MM.1S (cell line): ENCODE results near the gene VPS72.

Source experiments
- CTCF ChIP-seq: fragments of 300-600 bp; sonication (generic); IDR thresholded peaks from 2 replicates; pipeline ENCODE4 v1.5.1; 2016; ENCODE audit warnings: antibody characterized with exemption, low read length, mixed read lengths
- EZH2 ChIP-seq: fragments of 300-600 bp; sonication (generic); optimal IDR thresholded peaks from 2 replicates; pipeline ENCODE3; 2017; ENCODE audit warnings: low read depth, mild to moderate bottlenecking, antibody characterized with exemption, low read length, mixed read lengths

- TF ChIP-seq CTCF = no peak
- no peak for TF ChIP-seq EZH2
These were observed 2.0 kb upstream of the VPS72 start for GRCh38 chr1:151192047-151192446.
